GM21447 (cell line): Measurements from ENCODE around the gene OAF.
"Not testable (repeated sequence)": the region's sequence is repeated elsewhere in the genome, so short reads cannot be mapped to it uniquely, and the experiment has no call there.

Experiments used
- ATAC-seq: cut with Tn5 transposase; IDR thresholded peaks from one replicate; pipeline ENCODE4 v1.9.1; 2021; ENCODE audit not compliant: unreplicated experiment

OAF gene

DNA sequence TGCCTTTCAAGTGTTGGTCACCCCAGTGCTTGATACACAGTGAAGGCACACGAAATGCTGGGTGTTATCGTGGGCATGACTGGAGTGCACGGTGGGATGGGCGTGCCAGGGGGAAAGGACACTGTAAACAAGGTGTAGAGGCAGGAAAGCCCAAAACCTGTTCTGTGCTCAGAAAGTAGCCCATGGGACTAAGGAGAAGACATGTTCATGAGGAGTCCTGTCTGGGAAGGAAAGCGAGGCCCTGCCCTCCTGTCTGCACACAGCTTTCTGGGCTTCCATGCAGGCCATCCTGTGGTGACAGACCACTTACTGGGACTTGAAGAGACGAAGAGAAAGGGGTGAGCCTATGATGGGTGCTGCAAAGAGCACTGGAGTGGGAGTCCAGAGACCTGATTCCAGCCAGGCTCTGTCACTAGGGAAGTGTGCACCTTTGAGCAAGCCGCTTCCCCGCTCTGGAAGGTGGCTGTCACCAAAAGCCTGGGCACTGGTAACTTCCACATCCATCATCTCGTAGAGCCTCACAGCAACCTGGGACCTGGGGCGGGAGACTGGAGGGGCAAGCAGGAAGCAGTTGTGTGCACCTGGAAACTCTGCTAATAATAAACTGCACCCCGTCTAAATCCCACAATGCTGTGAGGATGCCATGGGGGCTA is 28.3 kb downstream of the OAF start:
- ATAC-seq: no peak

DNA sequence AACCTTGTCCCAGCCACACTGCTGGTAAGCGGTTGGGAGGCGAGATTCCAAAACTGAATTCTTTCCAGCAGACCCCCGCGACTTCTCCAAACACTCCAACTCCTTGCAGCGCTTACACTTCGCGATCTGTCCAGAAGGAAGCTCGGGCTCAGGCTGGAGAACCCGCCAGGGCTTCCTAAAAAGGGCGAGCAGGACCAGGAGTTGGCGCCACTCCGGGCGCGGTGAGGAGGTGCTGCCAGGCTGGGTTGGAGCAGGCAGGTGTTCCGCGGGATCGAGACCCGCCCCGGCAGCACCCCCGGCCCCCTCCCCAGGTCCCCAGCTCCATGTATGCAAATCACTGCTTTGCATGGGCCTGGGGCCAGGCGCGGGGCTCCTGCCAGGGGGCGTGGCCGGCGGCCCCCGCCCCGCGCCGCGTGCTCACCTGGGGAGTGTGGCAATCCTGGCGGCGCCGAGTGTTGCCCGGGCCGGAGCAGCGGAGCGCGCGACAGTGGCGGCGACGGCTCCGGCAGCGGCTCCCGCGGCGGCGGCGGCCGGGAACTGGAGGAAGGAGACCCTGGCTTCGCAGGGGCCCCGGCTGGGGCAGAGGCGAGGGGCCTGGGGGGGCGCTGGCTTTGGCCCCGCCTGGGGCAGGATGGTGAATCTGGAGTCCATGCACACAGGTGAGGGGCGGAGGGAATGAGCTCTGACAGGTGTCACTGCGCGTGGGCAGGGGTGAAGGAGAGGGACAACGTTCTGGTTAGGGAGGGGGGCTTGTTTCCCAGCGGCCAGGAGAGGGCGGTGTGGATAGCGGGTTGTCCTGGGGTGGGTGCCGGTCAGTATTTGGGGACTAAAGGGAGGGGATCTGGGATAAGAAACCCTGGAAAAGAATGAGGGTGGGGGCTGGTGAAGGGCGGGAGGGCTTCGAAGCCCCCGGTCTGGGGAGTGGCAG is 29.1 kb downstream of the OAF start, which contains the start of gene POU2F3:
TSS of gene POU2F3 (plus strand) at position 428 of the 928 bp plus-strand sequence. CDS start at position 632, 204 bp downstream.
- ATAC-seq: no peak

DNA sequence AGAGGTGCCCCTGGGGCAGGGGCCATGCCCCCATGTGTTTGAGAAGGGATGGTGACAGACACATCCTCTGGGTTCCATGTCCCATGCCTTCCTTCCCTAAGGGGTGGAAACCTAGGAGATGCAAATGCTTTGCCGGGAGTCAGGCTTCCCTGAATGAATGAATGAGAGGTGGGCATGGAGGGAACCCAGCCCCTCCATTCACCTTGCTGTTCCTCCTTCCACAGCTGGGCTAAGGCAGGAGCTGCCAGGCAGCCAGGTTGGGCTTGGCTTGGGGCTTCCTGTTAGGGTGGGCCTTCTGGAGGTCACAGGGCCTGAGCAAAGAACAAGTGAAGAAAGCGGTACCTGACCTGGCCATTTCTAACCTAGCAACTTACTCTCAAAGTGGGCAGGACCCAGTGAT is 30.0 kb downstream of the OAF start:
- ATAC-seq: no peak

DNA sequence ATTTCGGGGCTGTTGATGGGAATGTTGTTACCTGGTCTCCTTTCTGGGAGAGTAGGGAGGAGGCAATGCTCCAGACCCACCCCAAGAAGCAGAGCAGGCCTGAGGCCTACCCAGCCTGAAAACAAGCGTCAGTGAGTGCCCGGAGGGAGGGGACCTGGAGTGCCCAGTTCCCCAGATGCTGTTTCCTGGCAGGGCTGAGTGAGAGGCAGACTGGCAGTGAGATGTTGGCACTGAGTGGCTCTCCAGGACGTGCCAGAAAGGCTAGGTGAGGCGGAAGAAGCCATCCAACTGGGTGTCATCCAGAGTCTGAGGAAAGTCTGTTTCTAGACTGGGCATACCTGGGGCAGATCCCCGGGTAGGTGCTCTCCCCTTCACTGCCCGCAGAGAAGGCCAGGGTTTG is 30.4 kb downstream of the OAF start:
- no peak for ATAC-seq

DNA sequence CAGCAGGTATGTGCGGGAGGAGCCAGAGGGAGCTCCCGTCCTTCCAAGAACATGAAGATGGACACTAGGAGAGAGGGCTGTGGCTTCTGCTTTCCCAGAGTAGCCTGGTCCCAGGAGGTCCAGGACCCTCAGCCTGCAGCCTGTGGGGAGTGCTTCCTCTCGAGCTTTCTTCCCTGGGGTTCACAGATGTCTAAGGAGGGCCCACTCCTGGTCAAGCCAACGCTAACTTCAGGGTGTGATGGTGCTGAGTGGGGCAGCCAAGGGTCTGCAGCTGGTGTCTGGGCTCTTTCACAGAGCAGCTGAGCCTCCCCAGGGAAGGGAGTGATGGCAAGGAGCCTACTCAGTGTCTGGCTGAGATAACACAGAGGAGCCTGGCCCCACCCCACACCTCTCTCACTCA is 32.4 kb downstream of the OAF start:
- ATAC-seq: no peak

DNA sequence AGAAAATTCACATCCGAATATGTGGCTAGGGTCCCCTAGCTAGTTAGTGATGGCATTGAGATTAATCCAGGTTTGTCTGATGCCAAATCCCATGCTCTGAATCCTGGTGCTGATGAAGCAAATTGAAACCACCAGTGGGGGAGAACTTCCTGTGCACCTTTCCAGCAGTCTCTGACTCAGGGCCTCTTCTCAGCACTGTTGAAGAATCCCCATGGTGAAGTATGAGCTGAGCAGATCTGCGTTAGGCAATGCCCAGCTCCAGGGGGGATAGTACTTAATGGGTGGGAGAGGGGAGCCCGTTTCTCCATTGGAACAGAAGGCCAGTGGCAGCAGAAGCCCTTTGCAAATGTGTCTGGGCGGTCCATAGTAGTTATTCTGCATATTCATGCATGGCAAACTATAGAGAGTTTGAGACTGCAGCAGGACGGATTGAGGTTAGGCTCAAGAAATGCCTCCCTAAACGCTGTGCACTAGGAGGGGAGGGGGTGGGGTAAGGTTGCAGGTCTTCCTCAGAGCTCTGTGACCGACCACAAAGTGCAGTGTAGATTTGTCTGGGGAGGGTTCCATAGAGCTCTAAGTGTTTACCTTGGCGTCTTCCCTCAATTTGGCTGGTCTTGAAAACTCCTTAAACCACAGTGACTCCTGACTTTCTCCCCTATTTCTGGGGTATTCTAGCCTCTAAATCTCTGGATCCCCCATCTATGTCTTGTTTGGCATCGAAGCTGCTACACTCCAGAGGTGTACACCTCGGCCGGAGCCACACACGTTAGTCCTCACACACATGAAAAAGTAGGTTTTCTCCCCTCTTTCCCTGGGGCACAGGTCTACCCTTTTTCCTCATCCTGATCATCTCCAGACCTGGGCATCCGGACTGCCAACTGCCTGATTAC is 33.9 kb downstream of the OAF start:
- ATAC-seq: no peak

DNA sequence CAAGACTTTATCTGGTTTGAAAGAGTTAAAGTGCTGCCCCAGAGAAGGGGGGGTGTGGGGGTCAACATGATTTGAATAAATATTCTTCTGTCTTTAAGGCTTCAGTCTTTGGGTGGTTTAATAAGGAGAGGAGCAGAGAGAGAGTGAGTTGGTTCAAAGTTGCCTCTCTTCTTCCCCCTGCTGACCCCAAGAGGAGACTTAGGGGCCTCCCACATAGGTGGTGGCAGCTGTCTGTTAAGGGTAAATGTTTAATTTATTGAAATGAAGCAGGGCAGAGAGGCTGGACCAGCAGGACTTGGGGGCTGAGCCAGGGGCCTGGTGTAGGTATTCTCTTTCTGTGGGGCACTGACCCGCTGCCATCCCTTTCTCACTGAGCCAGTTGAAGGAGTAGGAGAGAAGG is 34.6 kb downstream of the OAF start:
- ATAC-seq: no peak

DNA sequence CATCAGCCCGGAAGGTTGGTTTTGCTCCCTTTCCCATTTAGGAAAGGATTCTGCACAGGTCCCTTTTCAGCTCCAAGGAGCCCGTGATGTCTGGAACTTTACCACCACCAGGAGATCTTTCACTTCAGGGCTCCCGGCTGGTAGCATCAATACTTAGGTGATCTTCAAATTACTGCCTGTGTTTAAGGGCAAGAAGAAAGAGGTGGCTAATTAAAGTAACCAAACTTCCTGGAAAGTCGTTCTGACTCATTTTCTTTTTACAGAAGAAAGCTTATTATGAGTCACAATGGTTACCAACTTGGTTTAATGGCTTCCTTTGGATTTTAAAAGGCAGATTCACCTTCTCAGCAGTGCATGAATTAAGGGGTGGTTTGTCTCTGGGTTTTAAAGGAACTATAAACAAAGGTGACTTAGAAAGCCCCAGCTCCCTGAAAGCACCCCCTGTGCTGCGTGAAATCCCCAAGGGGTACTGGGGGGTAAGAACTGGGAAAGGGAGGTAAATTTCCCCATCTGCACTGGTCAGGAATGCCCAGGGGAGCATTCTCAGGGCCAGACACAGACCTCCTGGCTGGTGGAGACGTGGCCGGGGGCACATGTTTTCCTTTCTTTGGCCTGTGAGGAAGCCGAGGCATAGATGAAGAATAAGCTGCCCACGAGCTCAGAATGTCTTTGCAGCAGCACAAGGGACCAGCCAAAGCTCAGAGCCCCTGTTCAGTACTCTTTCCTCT is 37.9 kb downstream of the OAF start:
- ATAC-seq: peak; percentile 72

DNA sequence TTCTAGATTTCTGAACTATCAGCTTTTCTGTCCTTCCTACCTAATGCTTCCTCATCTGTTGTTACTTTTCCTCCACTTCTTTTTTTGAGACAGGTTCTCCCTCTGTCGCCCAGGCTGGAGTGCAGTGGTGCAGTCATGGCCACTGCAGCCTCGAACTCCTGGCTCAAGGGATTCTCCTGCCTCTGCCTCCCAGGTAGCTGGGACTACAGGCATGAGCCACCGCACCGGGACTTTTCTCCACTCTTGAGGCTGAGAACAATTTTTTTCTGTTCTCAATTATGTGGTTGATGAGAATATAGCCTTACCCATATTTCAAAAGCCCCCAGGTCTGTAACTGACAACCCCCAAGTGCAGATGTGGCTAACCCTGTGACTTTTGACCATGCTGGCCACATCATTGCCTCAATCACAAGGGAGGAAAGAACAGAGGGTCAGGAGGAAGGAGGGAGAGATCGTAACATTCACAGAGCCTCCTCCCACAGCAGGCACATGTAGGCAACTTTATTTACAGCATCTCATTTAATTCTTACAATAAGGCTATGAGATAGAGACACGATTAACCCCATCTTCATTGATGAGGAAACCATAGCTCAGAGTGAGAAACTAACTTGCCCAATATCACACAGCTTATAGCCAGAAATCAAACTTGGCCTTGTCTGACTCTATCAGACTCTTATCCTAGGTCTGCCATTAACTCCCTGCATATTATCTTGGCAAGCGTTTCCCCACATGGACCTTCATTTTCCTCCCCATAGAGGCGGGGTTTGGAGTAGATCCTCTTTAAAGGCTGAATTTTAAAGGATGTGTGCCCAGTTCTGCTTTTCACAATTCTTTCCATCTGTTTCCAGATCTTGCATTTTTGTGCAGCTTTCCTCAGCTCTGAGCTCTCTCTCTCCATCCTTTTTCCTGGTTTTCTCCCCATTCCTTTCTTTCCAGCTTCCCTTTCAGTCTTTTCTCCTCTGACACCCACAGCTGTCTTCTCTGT is 38.7 kb downstream of the OAF start:
- no peak for ATAC-seq

DNA sequence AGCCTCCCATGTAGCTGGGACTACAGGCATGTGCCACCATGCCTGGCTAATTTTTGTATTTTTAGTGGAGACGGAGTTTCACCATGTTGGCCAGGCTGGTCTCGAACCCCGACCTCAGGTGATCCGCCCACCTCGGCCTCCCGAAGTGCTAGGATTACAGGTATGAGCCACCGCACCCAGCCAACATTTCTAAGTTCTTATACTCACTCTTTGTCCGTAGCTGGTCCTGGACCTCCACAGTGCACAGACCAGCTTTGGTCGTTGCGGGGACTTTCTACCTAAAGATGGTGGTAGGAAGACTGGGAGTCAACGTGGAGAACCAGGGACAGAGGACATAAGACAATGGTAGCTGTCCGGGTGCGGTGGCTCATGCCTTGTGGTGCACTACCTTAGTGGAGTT is 42.5 kb downstream of the OAF start:
- ATAC-seq: not testable (repeated sequence)

DNA sequence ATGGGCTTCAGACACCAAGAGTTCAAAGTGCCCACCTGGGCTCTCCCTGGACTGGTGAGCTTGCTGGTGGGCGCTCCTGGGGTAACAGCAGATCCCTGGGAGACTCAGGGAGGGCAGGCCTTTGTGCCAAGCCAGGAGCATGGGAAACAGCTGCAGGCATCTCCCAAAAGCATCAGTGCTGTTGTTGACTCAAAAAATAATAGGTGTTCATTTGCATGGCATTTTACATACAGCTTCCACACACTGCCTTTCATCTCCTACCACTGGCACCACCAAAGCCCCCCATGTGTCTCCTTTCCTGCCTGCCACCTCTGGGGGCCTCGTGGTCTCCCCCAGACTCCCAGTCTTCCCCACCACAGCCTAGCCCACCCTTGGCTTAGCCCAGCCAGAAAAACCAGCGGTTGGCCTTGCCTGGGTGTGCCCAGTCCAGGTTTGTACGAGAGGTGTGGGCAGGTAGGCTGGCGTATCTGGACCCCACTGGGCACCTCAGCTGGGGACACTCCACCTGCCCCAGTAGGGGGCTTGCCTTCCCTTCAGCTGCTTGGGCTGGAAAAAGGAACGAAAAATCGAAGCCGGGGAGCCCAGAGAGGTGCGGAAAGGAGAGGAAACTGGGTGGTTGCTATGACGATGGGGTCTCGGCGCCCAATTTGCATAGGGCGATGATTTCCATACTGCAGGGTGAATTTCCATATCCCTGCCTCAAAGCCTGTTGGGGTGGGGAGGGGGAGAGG is 44.1 kb downstream of the OAF start:
- peak; percentile 64 for ATAC-seq

DNA sequence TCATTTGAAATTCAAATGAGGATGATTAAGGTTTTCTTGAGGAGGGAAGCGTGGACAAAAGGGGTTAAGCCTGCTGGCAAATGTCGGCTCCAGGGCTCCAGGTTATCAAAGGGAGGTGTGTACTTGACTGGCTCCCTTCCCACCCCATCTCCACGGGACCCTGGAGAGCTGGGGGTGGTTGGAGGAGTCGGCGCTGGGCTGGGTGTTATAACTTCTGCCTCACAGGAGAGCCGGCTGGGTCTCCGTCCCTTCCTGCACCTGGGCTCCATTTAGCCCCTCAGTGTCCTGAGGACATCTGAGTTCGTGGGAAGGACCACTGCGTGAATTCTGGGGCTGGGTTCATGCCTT is 44.7 kb downstream of the OAF start:
- ATAC-seq: no peak

DNA sequence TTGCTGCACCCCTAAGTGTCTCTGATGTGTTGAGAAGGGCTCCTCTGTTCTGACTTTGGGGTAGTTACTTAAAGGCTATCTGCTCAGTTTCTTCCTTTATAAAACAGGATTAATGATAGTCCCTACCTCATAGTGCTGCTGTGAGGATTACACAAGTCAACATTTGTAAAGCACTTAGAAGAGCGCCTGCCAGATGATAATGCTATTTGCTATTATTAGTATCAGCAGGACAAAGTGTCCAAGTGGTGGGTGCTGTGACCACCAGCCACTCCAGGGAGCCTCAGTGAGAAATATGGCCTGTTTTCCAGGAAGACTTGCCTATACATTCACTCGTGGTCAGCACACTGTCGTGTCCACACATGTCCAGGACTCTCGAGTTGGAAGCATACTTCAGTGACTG is 45.3 kb downstream of the OAF start:
- no peak for ATAC-seq

DNA sequence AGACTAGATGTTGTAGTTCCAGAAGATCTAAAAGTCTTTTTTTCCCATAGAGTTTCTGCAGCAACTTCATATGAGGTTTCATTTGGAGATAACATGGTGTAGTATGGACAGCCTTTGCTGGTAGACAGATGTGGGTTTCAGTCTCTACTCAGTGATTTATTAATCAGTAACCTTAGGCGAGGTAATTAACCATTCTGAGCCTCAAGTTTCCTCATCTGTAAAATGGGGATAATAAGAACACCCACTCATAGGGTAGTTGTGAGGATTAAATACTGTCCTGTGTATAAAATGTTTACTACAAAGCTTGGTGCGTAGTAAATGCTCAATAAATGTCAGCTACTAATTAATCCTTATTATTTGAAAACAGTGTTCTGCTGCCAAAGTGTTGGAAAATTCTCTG is 45.9 kb downstream of the OAF start:
- ATAC-seq: no peak

DNA sequence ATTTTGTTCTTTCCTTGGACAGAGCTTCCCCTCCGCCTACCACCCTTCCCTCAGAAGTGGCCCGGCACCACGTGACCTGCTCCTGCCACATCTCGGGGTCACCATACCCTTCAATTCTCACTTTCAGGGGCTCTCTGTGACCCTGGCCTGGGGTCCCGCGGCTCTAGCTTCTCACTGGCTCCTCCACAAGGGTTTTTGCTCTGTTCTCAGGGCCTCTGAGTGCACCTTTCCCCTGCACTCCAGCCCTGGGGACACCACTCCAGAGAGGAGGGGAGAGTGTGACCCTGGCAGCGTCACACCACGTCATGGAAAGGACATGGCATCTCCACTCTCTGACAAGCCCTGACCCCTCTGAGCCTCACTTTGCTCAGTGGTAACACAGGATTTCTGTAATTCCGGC is 46.5 kb downstream of the OAF start:
- ATAC-seq: no peak

DNA sequence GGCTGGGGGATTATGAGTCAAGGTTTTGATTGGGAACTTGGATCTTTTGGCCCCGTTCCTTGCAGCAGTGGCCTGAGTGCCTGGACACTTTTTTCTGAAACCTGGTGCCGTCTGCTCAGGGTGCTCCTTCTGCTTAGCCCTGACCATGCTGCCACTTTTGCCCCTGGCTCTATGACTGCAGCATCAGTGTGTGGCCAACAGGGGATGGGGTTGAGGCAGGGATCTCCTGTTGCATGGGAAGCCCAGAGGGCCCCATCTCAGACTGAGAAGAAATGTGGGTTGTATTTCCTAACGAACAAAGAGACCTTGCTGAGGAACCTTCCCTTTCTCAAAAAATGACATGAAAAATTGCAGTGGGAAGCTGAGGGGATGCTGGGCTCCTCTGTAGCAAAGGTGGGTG is 47.8 kb downstream of the OAF start:
- ATAC-seq: no peak

DNA sequence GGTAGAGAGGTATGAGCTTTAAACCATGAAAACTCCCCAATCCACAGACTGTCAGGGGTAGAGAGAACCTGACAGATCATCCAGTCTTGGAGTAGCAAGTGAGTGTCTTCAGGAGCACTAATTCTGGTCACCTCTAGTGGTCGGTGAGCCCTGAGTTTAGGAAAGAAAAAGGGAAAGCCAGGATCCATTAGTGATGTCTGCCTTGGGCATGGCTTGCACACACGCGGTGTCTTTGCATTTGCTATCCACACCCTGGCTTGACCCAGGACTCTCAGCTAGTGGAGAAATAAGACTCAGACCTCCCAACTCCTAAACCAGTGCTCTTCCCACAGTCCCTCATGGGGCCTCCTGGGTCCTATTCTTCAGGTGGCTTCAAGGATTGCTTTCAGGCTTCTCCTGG is 48.4 kb downstream of the OAF start:
- ATAC-seq: no peak

DNA sequence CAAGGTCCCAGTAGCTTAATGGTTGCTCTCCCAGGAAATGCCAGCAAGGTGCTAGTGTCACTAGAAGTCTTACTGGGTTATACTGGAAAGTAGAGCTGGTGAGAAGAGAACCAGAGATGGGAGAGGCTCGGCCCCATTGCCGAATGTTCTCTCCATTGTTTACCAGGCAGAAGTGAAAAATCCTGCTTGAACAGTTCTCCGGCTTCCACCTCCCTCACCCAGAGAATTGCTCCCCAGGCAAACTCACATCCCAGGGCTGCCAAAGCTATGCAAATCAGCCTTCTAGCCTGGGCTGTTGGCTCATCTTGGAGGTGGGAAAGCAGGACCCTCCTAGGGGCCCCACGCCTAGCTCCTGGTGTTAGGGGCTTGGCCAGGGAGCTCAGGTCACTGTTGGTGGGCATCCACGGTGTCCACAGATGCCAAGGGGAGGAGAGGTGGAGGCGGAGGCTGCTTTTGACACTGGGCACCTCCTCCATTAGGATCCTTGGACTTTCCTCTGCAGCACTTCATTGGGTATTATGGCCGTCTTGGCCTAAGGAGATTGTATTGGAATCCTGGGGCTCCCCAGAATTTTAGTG is 49.2 kb downstream of the OAF start:
- ATAC-seq: no peak

DNA sequence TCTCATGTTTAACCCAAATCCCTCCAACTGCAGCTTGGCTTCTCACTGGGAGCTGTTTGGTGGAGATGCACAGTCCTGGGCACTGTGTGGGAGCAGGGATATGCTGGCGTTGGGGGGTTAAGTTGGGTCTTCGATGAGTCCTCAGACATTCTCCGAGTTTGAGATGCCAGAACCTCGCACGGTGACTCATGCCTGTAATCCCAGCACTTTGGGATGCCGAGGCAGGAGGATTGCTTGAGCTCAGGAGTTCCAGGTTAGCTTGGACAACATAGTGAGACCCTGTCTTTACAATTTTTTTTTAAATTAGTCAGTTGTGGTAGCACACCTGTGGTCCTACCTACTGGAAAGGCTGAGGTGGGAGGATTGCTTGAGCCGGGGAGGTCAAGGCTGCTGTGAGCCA is 49.8 kb downstream of the OAF start:
- no peak for ATAC-seq
